HG02588 (cell line): ENCODE results near the gene IGLL5.

ENCODE experiments used
- ATAC-seq: cut with Tn5 transposase; IDR thresholded peaks from one replicate; pipeline ENCODE4 v1.9.1; 2021; ENCODE audit warnings: mild to moderate bottlenecking, moderate library complexity; ENCODE audit not compliant: unreplicated experiment

The IGLL5 gene

GRCh38 chr22:22887621-22888503 lies at the start of gene IGLL5:
TSS of gene IGLL5 (plus strand) at chr22:22887816. CDS start at chr22:22888054, 238 bp downstream.
- no peak for ATAC-seq

- ATAC-seq: no peak
Measured at GRCh38 chr22:22838148-22838786, 49.3 kb upstream of the IGLL5 start.

- no peak for ATAC-seq
Measured at GRCh38 chr22:22839570-22840314, 47.9 kb upstream of the IGLL5 start.

GRCh38 chr22:22840780-22841179 lies 46.8 kb upstream of the IGLL5 start:
- ATAC-seq: no peak

GRCh38 chr22:22841598-22841997 lies 46.0 kb upstream of the IGLL5 start:
- no peak for ATAC-seq

- no peak for ATAC-seq
Measured at GRCh38 chr22:22842085-22842484, 45.5 kb upstream of the IGLL5 start.

GRCh38 chr22:22843848-22844247 lies 43.8 kb upstream of the IGLL5 start:
- ATAC-seq: no peak

- no peak for ATAC-seq
Measured at GRCh38 chr22:22847241-22847640, 40.4 kb upstream of the IGLL5 start.

GRCh38 chr22:22848364-22848866 lies 39.2 kb upstream of the IGLL5 start:
- no peak for ATAC-seq

GRCh38 chr22:22849640-22850610 lies 37.7 kb upstream of the IGLL5 start:
- no peak for ATAC-seq

- no peak for ATAC-seq
Measured at GRCh38 chr22:22851969-22852368, 35.6 kb upstream of the IGLL5 start.

- ATAC-seq: no peak
Measured at GRCh38 chr22:22853713-22854112, 33.9 kb upstream of the IGLL5 start.

GRCh38 chr22:22854466-22854865 lies 33.1 kb upstream of the IGLL5 start:
- no peak for ATAC-seq

- ATAC-seq: no peak
Measured at GRCh38 chr22:22855085-22855484, 32.5 kb upstream of the IGLL5 start.

GRCh38 chr22:22855617-22856308 lies 31.9 kb upstream of the IGLL5 start:
- peak; percentile 49 for ATAC-seq

- ATAC-seq: no peak
Measured at GRCh38 chr22:22856364-22856763, 31.3 kb upstream of the IGLL5 start.

- ATAC-seq: no peak
Measured at GRCh38 chr22:22856885-22857606, 30.6 kb upstream of the IGLL5 start.

- ATAC-seq: no peak
Measured at GRCh38 chr22:22857607-22858558, 29.7 kb upstream of the IGLL5 start.
